CD4-positive, alpha-beta memory T cell (primary cell): ENCODE measurements around the gene EEF1AKMT1. TPM values are rescaled to one million over a fixed set of nuclear protein-coding genes. Genes with fewer than 3 reads are reported as not detected.

ENCODE experiments used
- CTCF ChIA-PET: fragments of 350-600 bp; sonication (Branson Sonifier 250); formaldehyde crosslinking; loops from one replicate; lab custom pipeline; 2021; ENCODE audit warnings: inconsistent platforms; ENCODE audit not compliant: partially characterized antibody; lab: Charles Lee
- POLR2A ChIA-PET: fragments of 350-600 bp; sonication (Branson Sonifier 250); formaldehyde crosslinking; loops from one replicate; lab custom pipeline; 2021; ENCODE audit not compliant: partially characterized antibody; lab: Charles Lee
- DNase-seq, 5 donors: peaks; one replicate each; pipeline versions ENCODE4 v3.0.0 to v3.0.0-alpha.2; 2020 to 2022; ENCODE audit warnings: mixed read lengths in 1 of 5
- H3K27ac ChIP-seq: one replicate; pipeline ENCODE4 v1.7.0; 2013; ENCODE audit warnings: low read depth, low read length
- H3K27me3 ChIP-seq: 2 replicates; pipeline ENCODE4 v1.7.0; 2013; ENCODE audit warnings: mild to moderate bottlenecking, low read length, moderate library complexity; ENCODE audit not compliant: insufficient read depth
- H3K36me3 ChIP-seq: 2 replicates; pipeline ENCODE4 v1.7.0; 2013; ENCODE audit warnings: mild to moderate bottlenecking, low read length, moderate library complexity; ENCODE audit not compliant: insufficient read depth
- H3K4me1 ChIP-seq: 2 replicates; pipeline ENCODE4 v1.7.0; 2013; ENCODE audit warnings: mild to moderate bottlenecking, low read length, moderate library complexity; ENCODE audit not compliant: insufficient read depth
- H3K4me3 ChIP-seq, 2 donors: one replicate each; pipeline ENCODE4 v1.7.0; 2013; ENCODE audit warnings: low read length in 2 of 2, mild to moderate bottlenecking in 1 of 2
- H3K9me3 ChIP-seq, 2 donors: one replicate each; pipeline ENCODE4 v1.7.0; 2013; ENCODE audit warnings: low read length in 2 of 2, control low read depth in 1 of 2; ENCODE audit not compliant: control insufficient read depth in 1 of 2
- H3K27ac Mint-ChIP-seq, 7 donors: one replicate each; pipeline ENCODE4 v1.8.0; 2020 to 2021; ENCODE audit warnings: mixed read lengths in 7 of 7, mild to moderate bottlenecking in 6 of 7, inconsistent platforms in 3 of 7, moderate library complexity in 3 of 7
- H3K27me3 Mint-ChIP-seq, 2 donors: one replicate each; pipeline ENCODE4 v1.8.0; 2020 to 2021; ENCODE audit warnings: mixed read lengths in 2 of 2
- H3K36me3 Mint-ChIP-seq, 2 donors: one replicate each; pipeline ENCODE4 v1.8.0; 2020 to 2021; ENCODE audit warnings: mixed read lengths in 2 of 2, inconsistent platforms in 1 of 2, mild to moderate bottlenecking in 1 of 2
- H3K4me1 Mint-ChIP-seq, 4 donors: one replicate each; pipeline ENCODE4 v1.8.0; 2020 to 2021; ENCODE audit warnings: mixed read lengths in 4 of 4, mild to moderate bottlenecking in 1 of 4
- H3K4me3 Mint-ChIP-seq, 8 donors: one replicate each; pipeline ENCODE4 v1.8.0; 2020 to 2021; ENCODE audit warnings: mixed read lengths in 8 of 8, mild to moderate bottlenecking in 7 of 8, moderate library complexity in 6 of 8, inconsistent platforms in 3 of 8
- H3K9me3 Mint-ChIP-seq, 8 donors: one replicate each; pipeline ENCODE4 v1.8.0; 2020 to 2021; ENCODE audit warnings: mixed read lengths in 8 of 8, mild to moderate bottlenecking in 5 of 8, inconsistent platforms in 3 of 8, moderate library complexity in 1 of 8
- intact Hi-C: fragments of 100-400 bp; cut with micrococcal nuclease; formaldehyde crosslinking; loops from one replicate; pipeline ENCODE4 v1.15.1; 2023
- polyA plus RNA-seq, 2 donors: library from polyadenylated mRNA; unstranded; fragments of 300-500 nt; fragmentation: Illumina TruSeq; gene quantifications; one replicate each; pipeline ENCODE4 v1.2.3, GENCODE V29; 2021
- total RNA-seq, 2 experiments: library from RNA; stranded (reverse); gene quantifications; one replicate each; pipeline ENCODE4 v1.2.3, GENCODE V29; 2021

The EEF1AKMT1 gene
- total and polyA plus RNA-seq, 4 experiments from 2014 or later = 8.1 to 16.2 (median 10.1) TPM

- POLR2A ChIA-PET = no interaction called here
- H3K27ac Mint-ChIP-seq = no peak overlapping the region
These were observed 39.1 kb upstream of the EEF1AKMT1 start for GRCh38 chr13:20812890-20813289.

GRCh38 chr13:20810808-20811207, 37.0 kb upstream of the EEF1AKMT1 start:
- H3K9me3 Mint-ChIP-seq = no peaks in the 10 kb centered on the region
- H3K27me3 Mint-ChIP-seq = no peaks in the 10 kb centered on the region
- POLR2A ChIA-PET = no interaction called here
- Histone ChIP-seq H3K27me3 (no peaks in the 10 kb centered on the region), H3K36me3 (peaks cover 12% of the 10 kb centered on the region), H3K27ac (no peak overlapping the region), H3K9me3 (no peaks in the 10 kb centered on the region), H3K4me3 (no peak overlapping the region), H3K4me1 (no peaks in the 10 kb centered on the region)
- CTCF ChIA-PET = interaction anchor here (1.0 to 2.1 kb wide), 2 partner anchors 18 to 91 kb away, joined by 3 to 9 read pairs; no protein-coding TSS in a partner anchor
- peaks cover 0 to 8% (median 4%) of the 10 kb centered on the region in 4 donors for H3K4me1 Mint-ChIP-seq
- H3K36me3 Mint-ChIP-seq = peaks cover 34 to 60% of the 10 kb centered on the region in 2 donors
- no peak for DNase-seq
- peak overlapping the region in 1 of 7 donors; percentile 57 for H3K27ac Mint-ChIP-seq
- intact Hi-C loops = no loop called here
- H3K4me3 Mint-ChIP-seq = no peak overlapping the region

More at GRCh38 chr13:20812890-20813289, 39.1 kb upstream of the EEF1AKMT1 start:
- H3K27me3 Mint-ChIP-seq = no peaks in the 10 kb centered on the region
- H3K4me3 Mint-ChIP-seq = no peak overlapping the region
- Histone ChIP-seq H3K27me3 (no peaks in the 10 kb centered on the region), H3K4me1 (no peaks in the 10 kb centered on the region), H3K9me3 (no peaks in the 10 kb centered on the region), H3K27ac (no peak overlapping the region), H3K4me3 (no peak overlapping the region), H3K36me3 (peaks cover 12% of the 10 kb centered on the region)
- no peak for DNase-seq
- CTCF ChIA-PET = no interaction called here
- H3K4me1 Mint-ChIP-seq = peaks cover 0 to 14% (median 7%) of the 10 kb centered on the region in 4 donors
- intact Hi-C loops = no loop called here
- H3K36me3 Mint-ChIP-seq = peaks cover 32 to 61% of the 10 kb centered on the region in 2 donors
- H3K9me3 Mint-ChIP-seq = no peaks in the 10 kb centered on the region

GRCh38 chr13:20808874-20809273, 35.1 kb upstream of the EEF1AKMT1 start:
- Mint-ChIP-seq H3K27ac (peak overlapping the region in 1 of 7 donors; percentile 48), H3K36me3 (peaks cover 44 to 59% of the 10 kb centered on the region in 2 donors), H3K27me3 (no peaks in the 10 kb centered on the region), H3K9me3 (no peaks in the 10 kb centered on the region), H3K4me1 (peaks cover 0 to 12% (median 4%) of the 10 kb centered on the region in 4 donors), H3K4me3 (no peak overlapping the region)
- Histone ChIP-seq H3K4me3 (no peak overlapping the region), H3K27ac (no peak overlapping the region), H3K9me3 (no peaks in the 10 kb centered on the region), H3K27me3 (no peaks in the 10 kb centered on the region), H3K4me1 (no peaks in the 10 kb centered on the region), H3K36me3 (peaks cover 12% of the 10 kb centered on the region)
- DNase-seq = no peak
- intact Hi-C loops = no loop called here
- POLR2A ChIA-PET = no interaction called here
- CTCF ChIA-PET = interaction anchor here (1.0 to 1.5 kb wide), 2 partner anchors 20 to 98 kb away, joined by 3 read pairs; no protein-coding TSS in a partner anchor

- Mint-ChIP-seq H3K27me3 (no peaks in the 10 kb centered on the region), H3K4me3 (no peak overlapping the region), H3K36me3 (peaks cover 29 to 48% of the 10 kb centered on the region in 2 donors), H3K9me3 (no peaks in the 10 kb centered on the region), H3K27ac (peak overlapping the region in 3 of 7 donors; percentile 13 to 62 (median 16)), H3K4me1 (peaks cover 0 to 8% (median 2%) of the 10 kb centered on the region in 4 donors)
- no peaks in the 10 kb centered on the region for H3K27me3 ChIP-seq
- POLR2A ChIA-PET = no interaction called here
- CTCF ChIA-PET = no interaction called here
- H3K4me3 ChIP-seq = no peak overlapping the region
- intact Hi-C loops = no loop called here
- no peak for DNase-seq
- peaks cover 11% of the 10 kb centered on the region for H3K36me3 ChIP-seq
- no peak overlapping the region for H3K27ac ChIP-seq
- H3K9me3 ChIP-seq = no peaks in the 10 kb centered on the region
- no peaks in the 10 kb centered on the region for H3K4me1 ChIP-seq
These were observed 29.6 kb upstream of the EEF1AKMT1 start for GRCh38 chr13:20803180-20803965.

GRCh38 chr13:20801707-20802106, 27.9 kb upstream of the EEF1AKMT1 start:
- H3K36me3 Mint-ChIP-seq = peaks cover 38 to 55% of the 10 kb centered on the region in 2 donors
- no peaks in the 10 kb centered on the region for H3K9me3 Mint-ChIP-seq
- POLR2A ChIA-PET = no interaction called here
- peaks cover 9 to 18% (median 16%) of the 10 kb centered on the region in 4 donors for H3K4me1 Mint-ChIP-seq
- intact Hi-C loops = no loop called here
- H3K4me3 Mint-ChIP-seq = no peak overlapping the region
- no peak for DNase-seq
- Histone ChIP-seq H3K27ac (no peak overlapping the region), H3K4me1 (peaks cover 8% of the 10 kb centered on the region), H3K4me3 (no peak overlapping the region), H3K9me3 (no peaks in the 10 kb centered on the region), H3K27me3 (no peaks in the 10 kb centered on the region), H3K36me3 (peaks cover 19% of the 10 kb centered on the region)
- no peaks in the 10 kb centered on the region for H3K27me3 Mint-ChIP-seq
- peak overlapping the region in 4 of 7 donors; percentile 2 to 55 (median 44) for H3K27ac Mint-ChIP-seq
- CTCF ChIA-PET = interaction anchor here (0.6 kb wide), 1 partner anchor 90 kb away, joined by 3 read pairs; no protein-coding TSS in a partner anchor

- H3K4me3 ChIP-seq = no peak overlapping the region
- no peaks in the 10 kb centered on the region for H3K27me3 ChIP-seq
- peaks cover 47 to 62% of the 10 kb centered on the region in 2 donors for H3K36me3 Mint-ChIP-seq
- no peak overlapping the region for H3K4me3 Mint-ChIP-seq
- ChIA-PET CTCF (interaction anchor here (0.6 kb wide), 1 partner anchor 125 kb away, joined by 4 read pairs; no protein-coding TSS in a partner anchor), POLR2A (no interaction called here)
- intact Hi-C loops = no loop called here
- peak overlapping the region in 2 of 7 donors; percentile 18 to 36 for H3K27ac Mint-ChIP-seq
- H3K27me3 Mint-ChIP-seq = no peaks in the 10 kb centered on the region
- peaks cover 10% of the 10 kb centered on the region for H3K4me1 ChIP-seq
- no peak for DNase-seq
- H3K36me3 ChIP-seq = peaks cover 28% of the 10 kb centered on the region
- no peaks in the 10 kb centered on the region for H3K9me3 ChIP-seq
- no peaks in the 10 kb centered on the region for H3K9me3 Mint-ChIP-seq
- peaks cover 10 to 17% (median 14%) of the 10 kb centered on the region in 4 donors for H3K4me1 Mint-ChIP-seq
- no peak overlapping the region for H3K27ac ChIP-seq
These were observed 26.1 kb upstream of the EEF1AKMT1 start for GRCh38 chr13:20799726-20800416.

GRCh38 chr13:20798027-20798426, 24.3 kb upstream of the EEF1AKMT1 start:
- no peak overlapping the region for H3K4me3 Mint-ChIP-seq
- POLR2A ChIA-PET = interaction anchor here (0.6 kb wide), 1 partner anchor 121 kb away, joined by 3 read pairs; no protein-coding TSS in a partner anchor
- no peak overlapping the region for H3K4me3 ChIP-seq
- peak overlapping the region in 2 of 7 donors; percentile 10 to 34 for H3K27ac Mint-ChIP-seq
- CTCF ChIA-PET = interaction anchor here (1.1 kb wide), 1 partner anchor 86 kb away, joined by 3 read pairs; no protein-coding TSS in a partner anchor
- intact Hi-C loops = no loop called here
- peaks cover 30% of the 10 kb centered on the region for H3K36me3 ChIP-seq
- H3K36me3 Mint-ChIP-seq = peaks cover 56 to 64% of the 10 kb centered on the region in 2 donors
- no peak for DNase-seq
- no peaks in the 10 kb centered on the region for H3K9me3 ChIP-seq
- no peaks in the 10 kb centered on the region for H3K27me3 ChIP-seq
- H3K4me1 ChIP-seq = peaks cover 10% of the 10 kb centered on the region
- H3K9me3 Mint-ChIP-seq = no peaks in the 10 kb centered on the region
- no peaks in the 10 kb centered on the region for H3K27me3 Mint-ChIP-seq
- no peak overlapping the region for H3K27ac ChIP-seq
- peaks cover 10 to 17% (median 14%) of the 10 kb centered on the region in 4 donors for H3K4me1 Mint-ChIP-seq
